GM12878 (cell line): ENCODE data around the gene ZNF799. TPM values are rescaled to one million over a fixed set of nuclear protein-coding genes. Genes with fewer than 3 reads are reported as not detected.

Experiments
- ATF7 ChIP-seq: fragments of 450-650 bp; IDR thresholded peaks from 2 replicates; pipeline ENCODE4 v1.6.1; 2016; ENCODE audit warnings: low read depth, mild to moderate bottlenecking
- BCL11A ChIP-seq: IDR thresholded peaks from 2 replicates; pipeline ENCODE4 v1.6.1; 2011; ENCODE audit warnings: low read depth, low read length
- BMI1 ChIP-seq: fragments of 450-650 bp; IDR thresholded peaks from 2 replicates; pipeline ENCODE4 v1.6.1; 2016; ENCODE audit warnings: mild to moderate bottlenecking, moderate library complexity, borderline replicate concordance
- CBFB ChIP-seq: IDR thresholded peaks from 2 replicates; pipeline ENCODE4 v1.6.1; 2016; ENCODE audit warnings: antibody characterized with exemption, low read depth
- CHD4 ChIP-seq: fragments of 200-600 bp; sonication (generic); IDR thresholded peaks from 2 replicates; pipeline ENCODE4 v1.6.1; 2016; ENCODE audit warnings: mild to moderate bottlenecking
- GABPA ChIP-seq: IDR thresholded peaks from 2 replicates; pipeline ENCODE4 v1.6.1; 2014; ENCODE audit warnings: antibody characterized with exemption, low read depth, mild to moderate bottlenecking, inconsistent platforms
- HDAC6 ChIP-seq: fragments of 200-600 bp; sonication (generic); IDR thresholded peaks from one replicate; pipeline ENCODE4 v1.8.0; 2017; ENCODE audit warnings: antibody characterized with exemption; ENCODE audit not compliant: unreplicated experiment
- IKZF1 ChIP-seq: fragments of 450-650 bp; conservative IDR thresholded peaks from 2 replicates; pipeline ENCODE4 v1.6.1; 2017; ENCODE audit warnings: antibody characterized with exemption, mild to moderate bottlenecking
- MYB ChIP-seq: fragments of 150-350 bp; IDR thresholded peaks from 2 replicates; pipeline ENCODE4 v1.6.1; 2014; ENCODE audit warnings: mild to moderate bottlenecking, low read depth, low read length, borderline replicate concordance
- NR2C2 ChIP-seq: IDR thresholded peaks from 2 replicates; pipeline ENCODE4 v1.6.1; 2011; ENCODE audit warnings: borderline replicate concordance, low read depth; ENCODE audit not compliant: control insufficient read depth, insufficient read length
- NRF1 ChIP-seq: conservative IDR thresholded peaks from 2 replicates; pipeline ENCODE4 v1.6.1; 2011; ENCODE audit warnings: mild to moderate bottlenecking, low read depth, low read length, improper control_type of control experiment
- PML ChIP-seq: IDR thresholded peaks from 2 replicates; pipeline ENCODE4 v1.6.1; 2012; ENCODE audit warnings: low read length, inconsistent platforms
- RAD51 ChIP-seq: fragments of 450-650 bp; IDR thresholded peaks from 2 replicates; pipeline ENCODE4 v1.6.1; 2016; ENCODE audit warnings: moderate library complexity, mild to moderate bottlenecking, inconsistent platforms
- RCOR1 ChIP-seq: conservative IDR thresholded peaks from 2 replicates; pipeline ENCODE4 v1.6.1; 2012; ENCODE audit warnings: low read depth, low read length, improper control_type of control experiment
- RELA ChIP-seq: fragments of 450-650 bp; IDR thresholded peaks from 2 replicates; pipeline ENCODE4 v1.8.0; 2014; ENCODE audit warnings: borderline replicate concordance; ENCODE audit not compliant: partially characterized antibody
- SMAD1 ChIP-seq: fragments of 450-650 bp; IDR thresholded peaks from 2 replicates; pipeline ENCODE4 v1.6.1; 2018; ENCODE audit warnings: mild to moderate bottlenecking, low read depth; ENCODE audit not compliant: partially characterized antibody
- SMARCA5 ChIP-seq: fragments of 450-650 bp; IDR thresholded peaks from 2 replicates; pipeline ENCODE4 v1.6.1; 2017; ENCODE audit warnings: mild to moderate bottlenecking
- SMC3 ChIP-seq: IDR thresholded peaks from 2 replicates; pipeline ENCODE4 v1.6.1; 2011; ENCODE audit warnings: low read length, improper control_type of control experiment, borderline replicate concordance
- SP1 ChIP-seq: IDR thresholded peaks from one replicate; pipeline ENCODE4 v1.6.1; 2011; ENCODE audit warnings: low read depth, low read length
- SREBF2 ChIP-seq: IDR thresholded peaks from 2 replicates; pipeline ENCODE4 v1.6.1; 2012; ENCODE audit warnings: mild to moderate bottlenecking, low read length
- STAT1 ChIP-seq: fragments of 450-650 bp; conservative IDR thresholded peaks from 2 replicates; pipeline ENCODE4 v1.6.1; 2014; ENCODE audit warnings: antibody characterized with exemption, mild to moderate bottlenecking
- STAT3 ChIP-seq: IDR thresholded peaks from 2 replicates; pipeline ENCODE4 v1.6.1; 2011; ENCODE audit warnings: low read depth, low read length, improper control_type of control experiment
- TAF1 ChIP-seq: IDR thresholded peaks from 2 replicates; pipeline ENCODE4 v1.6.1; 2011; ENCODE audit warnings: mild to moderate bottlenecking, low read depth, low read length, borderline replicate concordance
- USF1 ChIP-seq: IDR thresholded peaks from 2 replicates; pipeline ENCODE4 v1.6.1; 2011; ENCODE audit warnings: borderline replicate concordance, low read depth, mild to moderate bottlenecking, moderate library complexity, mixed read lengths, low read length; ENCODE audit not compliant: insufficient read depth; ENCODE audit errors: extremely low read length
- WRNIP1 ChIP-seq: IDR thresholded peaks from 2 replicates; pipeline ENCODE4 v1.6.1; 2011; ENCODE audit warnings: low read depth, low read length, improper control_type of control experiment, borderline replicate concordance
- ZNF207 ChIP-seq: fragments of 450-650 bp; IDR thresholded peaks from 2 replicates; pipeline ENCODE4 v1.6.1; 2014; ENCODE audit warnings: antibody characterized with exemption, mild to moderate bottlenecking, borderline replicate concordance
- ZNF622 ChIP-seq: fragments of 450-650 bp; IDR thresholded peaks from 2 replicates; pipeline ENCODE4 v1.6.1; 2017; ENCODE audit warnings: mild to moderate bottlenecking, inconsistent platforms
- ZZZ3 ChIP-seq: IDR thresholded peaks from 2 replicates; pipeline ENCODE4 v1.6.1; 2011; ENCODE audit warnings: low read depth; ENCODE audit not compliant: control insufficient read depth, insufficient read length
- polyA plus RNA-seq, 11 experiments: library from polyadenylated mRNA; depleted of rRNA in 4 of 11; unstranded in 6 of 11; stranded (reverse) in 5 of 11; fragments of >200 nt; fragmentation: Nextera tagmentation in 4 of 11; fragmentation: Illumina TruSeq in 1 of 11; extraction: Ambion mirVana in 4 of 11; extraction: Trizol in 1 of 11; gene quantifications; 1 replicate in 1 of 11; 2 replicates in 10 of 11; pipeline versions ENCODE4 v1.2.1 to v1.2.3, GENCODE V29; 2011 to 2016; ENCODE audit warnings: inconsistent platforms in 2 of 11, missing spikeins in 2 of 11, low read depth in 1 of 11
- total RNA-seq, 4 experiments: library from RNA; depleted of rRNA in 3 of 4; stranded (reverse); fragments of >200 nt in 3 of 4; fragmentation: Illumina TruSeq in 1 of 4; extraction: Trizol in 1 of 4; gene quantifications; 2 replicates each; pipeline versions ENCODE4 v1.2.1 to v1.2.3, GENCODE V29; 2013 to 2021
- TF ChIP-seq, protein P1 (sequence below): fragments of 450-650 bp; IDR thresholded peaks from 2 replicates; pipeline ENCODE4 v1.6.1; 2017; ENCODE audit warnings: low read depth, mild to moderate bottlenecking, moderate library complexity
- TF ChIP-seq, protein P2 (sequence below): IDR thresholded peaks from 2 replicates; pipeline ENCODE4 v1.6.1; 2012; ENCODE audit warnings: low read depth, low read length, improper control_type of control experiment

The ZNF799 gene
- total and polyA plus RNA-seq, 10 of the 15 experiments (the other 5 are each of a cell fraction or from before 2014, with no cell fraction given) = 1.5 to 9.2 (median 3.1) TPM

DNA sequence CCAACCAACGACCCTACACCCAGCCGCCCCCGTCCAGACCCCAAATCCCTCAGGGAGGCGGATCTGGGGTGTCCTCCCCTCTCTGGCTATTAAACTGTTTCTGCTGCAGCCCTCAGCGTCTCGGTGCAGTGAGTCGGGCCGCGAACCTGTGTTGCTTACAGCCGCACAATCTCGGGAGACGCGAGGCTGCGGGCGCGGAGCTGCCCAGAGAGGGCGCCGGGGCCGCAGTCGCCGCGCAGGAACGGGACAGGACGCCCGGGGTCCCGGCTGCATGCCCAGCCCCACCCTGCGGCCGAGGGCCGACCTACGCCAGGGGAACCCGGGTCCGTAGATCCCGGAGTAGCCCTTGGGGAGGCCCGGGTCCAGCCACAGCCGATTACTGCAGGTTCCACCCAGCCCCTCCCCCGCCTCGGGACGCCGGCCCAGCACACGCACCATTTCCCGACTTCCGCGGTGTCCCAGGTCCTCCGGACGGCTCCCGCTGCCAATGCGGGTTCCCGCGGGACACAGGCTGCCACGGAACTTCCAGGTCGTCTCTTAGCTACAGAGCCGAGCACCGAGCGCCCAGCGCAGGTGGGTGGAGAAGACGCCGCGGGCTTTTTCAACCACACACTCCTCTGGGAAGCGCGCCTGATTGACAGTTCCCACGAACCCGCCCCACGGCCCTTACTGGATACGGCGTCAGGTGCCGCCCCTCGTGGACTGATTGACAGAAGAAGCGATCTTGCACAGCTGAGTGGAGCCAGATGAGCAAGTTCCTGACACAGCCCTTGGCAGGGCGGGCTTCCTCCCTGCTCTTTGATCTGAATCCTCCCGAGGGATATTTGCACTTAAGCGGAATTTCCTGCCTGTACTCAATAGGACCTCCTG is at the start of gene ZNF799 (continued):
- no peak for TF ChIP-seq MYB
- 0 out of 2 replicates have a peak, but pooled peaks have one; percentile 32 for TF ChIP-seq PML
- TF ChIP-seq SMAD1 = no peak
- no peak for TF ChIP-seq ZZZ3
- TF ChIP-seq RAD51 = peak; percentile 83
- TF ChIP-seq ZNF207 = no peak
- 0 out of 2 replicates have a peak, but pooled peaks have one; percentile 8 for TF ChIP-seq GABPA
- TF ChIP-seq SMARCA5 = peak; percentile 64; the same call in 1 of the 2 replicates
- TF ChIP-seq STAT3 = no peak
- no peak for TF ChIP-seq RCOR1
- no peak for TF ChIP-seq SMC3
- peak; percentile 37; the same call in 1 of the 2 replicates for TF ChIP-seq CBFB
- TF ChIP-seq WRNIP1 = no peak
- no peak for TF ChIP-seq CHD4
- TF ChIP-seq, protein P1, sequence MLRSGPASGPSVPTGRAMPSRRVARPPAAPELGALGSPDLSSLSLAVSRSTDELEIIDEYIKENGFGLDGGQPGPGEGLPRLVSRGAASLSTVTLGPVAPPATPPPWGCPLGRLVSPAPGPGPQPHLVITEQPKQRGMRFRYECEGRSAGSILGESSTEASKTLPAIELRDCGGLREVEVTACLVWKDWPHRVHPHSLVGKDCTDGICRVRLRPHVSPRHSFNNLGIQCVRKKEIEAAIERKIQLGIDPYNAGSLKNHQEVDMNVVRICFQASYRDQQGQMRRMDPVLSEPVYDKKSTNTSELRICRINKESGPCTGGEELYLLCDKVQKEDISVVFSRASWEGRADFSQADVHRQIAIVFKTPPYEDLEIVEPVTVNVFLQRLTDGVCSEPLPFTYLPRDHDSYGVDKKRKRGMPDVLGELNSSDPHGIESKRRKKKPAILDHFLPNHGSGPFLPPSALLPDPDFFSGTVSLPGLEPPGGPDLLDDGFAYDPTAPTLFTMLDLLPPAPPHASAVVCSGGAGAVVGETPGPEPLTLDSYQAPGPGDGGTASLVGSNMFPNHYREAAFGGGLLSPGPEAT = peak; percentile 75
- peak; percentile 83 for TF ChIP-seq SP1
- TF ChIP-seq NR2C2 = no peak
- TF ChIP-seq HDAC6 = no peak
- 0 out of 2 replicates have a peak, but pooled peaks have one; percentile 29 for TF ChIP-seq TAF1
- TF ChIP-seq NRF1 = no peak
- TF ChIP-seq SREBF2 = no peak
- TF ChIP-seq IKZF1 = peak; percentile 98
- no peak for TF ChIP-seq BMI1
- no peak for TF ChIP-seq ZNF622
- TF ChIP-seq ATF7 = no peak
- peak; percentile 6 for TF ChIP-seq RELA
- TF ChIP-seq BCL11A = no peak
- TF ChIP-seq, protein P2, sequence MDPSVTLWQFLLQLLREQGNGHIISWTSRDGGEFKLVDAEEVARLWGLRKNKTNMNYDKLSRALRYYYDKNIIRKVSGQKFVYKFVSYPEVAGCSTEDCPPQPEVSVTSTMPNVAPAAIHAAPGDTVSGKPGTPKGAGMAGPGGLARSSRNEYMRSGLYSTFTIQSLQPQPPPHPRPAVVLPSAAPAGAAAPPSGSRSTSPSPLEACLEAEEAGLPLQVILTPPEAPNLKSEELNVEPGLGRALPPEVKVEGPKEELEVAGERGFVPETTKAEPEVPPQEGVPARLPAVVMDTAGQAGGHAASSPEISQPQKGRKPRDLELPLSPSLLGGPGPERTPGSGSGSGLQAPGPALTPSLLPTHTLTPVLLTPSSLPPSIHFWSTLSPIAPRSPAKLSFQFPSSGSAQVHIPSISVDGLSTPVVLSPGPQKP = no peak
- TF ChIP-seq STAT1 = no peak
- TF ChIP-seq USF1 = peak; percentile 43
